HepG2 (cell line): ENCODE results near the gene DHX57. TPM values are rescaled to one million over a fixed set of nuclear protein-coding genes. Genes with fewer than 3 reads are reported as not detected.

Source experiments
- FOXC1 ChIP-seq: sonication (generic); formaldehyde crosslinking; IDR thresholded peaks from 2 replicates; pipeline ENCODE4 v1.8.0; 2022; ENCODE audit warnings: mild to moderate bottlenecking, missing genetic modification reagents, borderline replicate concordance
- MXI1 ChIP-seq: IDR thresholded peaks from 3 replicates; pipeline ENCODE4 v1.6.1; 2012; ENCODE audit warnings: low read depth, low read length, inconsistent platforms, borderline replicate concordance
- SP2 ChIP-seq: sonication (generic); formaldehyde crosslinking; IDR thresholded peaks from 2 replicates; pipeline ENCODE4 v1.5.1; 2020; ENCODE audit warnings: mild to moderate bottlenecking, missing genetic modification reagents
- SRY ChIP-seq: sonication (generic); formaldehyde crosslinking; IDR thresholded peaks from 2 replicates; pipeline ENCODE4 v1.8.0; 2022; ENCODE audit warnings: mild to moderate bottlenecking, missing genetic modification reagents
- TGIF2 ChIP-seq: IDR thresholded peaks from 2 replicates; pipeline ENCODE4 v1.6.1; 2016; ENCODE audit warnings: control low read depth, missing compliant biosample characterization
- WIZ ChIP-seq: sonication (generic); formaldehyde crosslinking; IDR thresholded peaks from 2 replicates; pipeline ENCODE4 v1.5.1; 2020; ENCODE audit warnings: mild to moderate bottlenecking, missing genetic modification reagents
- ZNF430 ChIP-seq: sonication (generic); formaldehyde crosslinking; IDR thresholded peaks from 2 replicates; pipeline ENCODE4 v1.9.0; 2021; ENCODE audit warnings: mild to moderate bottlenecking, missing genetic modification reagents
- ZNF441 ChIP-seq: sonication (generic); formaldehyde crosslinking; IDR thresholded peaks from 2 replicates; pipeline ENCODE4 v1.7.0; 2021; ENCODE audit warnings: missing genetic modification reagents, borderline replicate concordance
- ZNF547 ChIP-seq: sonication (generic); formaldehyde crosslinking; IDR thresholded peaks from 2 replicates; pipeline ENCODE4 v1.5.1; 2020; ENCODE audit warnings: mild to moderate bottlenecking, missing genetic modification reagents
- ZSCAN22 ChIP-seq: sonication (generic); formaldehyde crosslinking; IDR thresholded peaks from 2 replicates; pipeline ENCODE4 v1.4.0; 2020; ENCODE audit warnings: mild to moderate bottlenecking, missing genetic modification reagents
- polyA plus RNA-seq, 8 experiments: library from polyadenylated mRNA; depleted of rRNA in 3 of 8; stranded (reverse) in 7 of 8; unstranded in 1 of 8; fragments of >200 nt; fragmentation: Illumina TruSeq in 4 of 8; extraction: Trizol in 4 of 8; gene quantifications; 2 replicates each; pipeline versions ENCODE4 v1.2.1 to v1.2.3, GENCODE V29; 2011 to 2016; ENCODE audit warnings: low read depth in 4 of 8, missing spikeins in 1 of 8, mixed read lengths in 1 of 8; ENCODE audit not compliant: insufficient read depth in 1 of 8
- total RNA-seq, 5 experiments: library from RNA; depleted of rRNA; stranded (reverse); fragments of >200 nt; fragmentation: Illumina TruSeq; extraction: Trizol; gene quantifications; 2 replicates each; pipeline ENCODE4 v1.2.3, GENCODE V29; 2016; ENCODE audit warnings: low read depth in 1 of 5
- TF ChIP-seq, protein P1 (sequence below): sonication (generic); formaldehyde crosslinking; IDR thresholded peaks from 2 replicates; pipeline ENCODE4 v1.5.0; 2020; ENCODE audit warnings: mild to moderate bottlenecking, missing genetic modification reagents, moderate library complexity
- TF ChIP-seq, protein P2 (sequence below): IDR thresholded peaks from 2 replicates; pipeline ENCODE4 v1.6.1; 2016; ENCODE audit warnings: missing genetic modification reagents, missing compliant biosample characterization
- TF ChIP-seq, protein P3 (sequence below): sonication (generic); formaldehyde crosslinking; IDR thresholded peaks from 2 replicates; pipeline ENCODE4 v1.4.0; 2020; ENCODE audit warnings: missing genetic modification reagents, borderline replicate concordance
- TF ChIP-seq, protein P4 (sequence below): sonication (generic); formaldehyde crosslinking; IDR thresholded peaks from 2 replicates; pipeline ENCODE4 v1.4.0; 2020; ENCODE audit warnings: missing genetic modification reagents
- TF ChIP-seq, protein P5 (sequence below): sonication (generic); formaldehyde crosslinking; IDR thresholded peaks from 2 replicates; pipeline ENCODE4 v1.4.0; 2020; ENCODE audit warnings: missing genetic modification reagents

DHX57 gene
- total and polyA plus RNA-seq, 2 of the 13 experiments (the other 11 are each of a cell fraction or from before 2014, with no cell fraction given): 9.2 to 24.2 TPM

DNA sequence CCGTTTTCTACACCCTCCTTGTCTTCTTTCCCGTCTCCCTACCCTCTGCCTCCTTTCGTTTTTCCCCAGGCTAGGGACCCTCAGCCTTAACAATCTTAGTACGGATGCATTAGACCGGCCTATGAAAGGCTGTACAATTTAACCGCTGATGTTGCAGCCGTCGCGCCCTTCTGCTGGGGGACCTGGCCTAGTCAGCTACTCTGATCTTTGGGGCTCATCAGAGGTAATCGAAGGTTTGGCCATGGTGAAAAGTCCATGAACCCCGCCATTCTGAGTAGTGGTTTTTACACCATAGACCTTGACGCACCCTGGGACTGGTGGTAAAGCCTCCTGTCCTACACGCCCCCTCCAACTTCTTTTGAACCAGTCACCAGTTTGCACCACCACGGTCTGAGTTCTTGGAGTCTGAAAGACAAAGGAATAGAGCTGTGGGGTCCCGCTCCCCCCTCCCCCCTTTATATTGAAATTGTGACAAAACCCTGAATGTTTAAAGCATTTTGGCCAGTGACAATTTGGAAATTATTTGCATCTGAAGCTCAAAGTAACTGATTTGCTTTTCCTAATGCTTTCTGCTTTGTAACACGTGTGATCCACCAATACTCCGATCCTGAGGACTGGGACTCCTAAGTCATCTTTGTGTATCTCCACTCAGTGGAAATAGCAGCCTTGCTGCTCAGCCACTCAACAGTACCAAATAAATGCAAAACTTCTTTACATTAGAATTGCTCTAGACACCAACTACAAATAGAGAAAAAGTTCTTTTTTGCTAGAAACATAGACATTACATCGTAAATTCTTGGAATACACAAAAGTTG, 123.9 kb downstream of the DHX57 start (continued):
- TF ChIP-seq, protein P1, sequence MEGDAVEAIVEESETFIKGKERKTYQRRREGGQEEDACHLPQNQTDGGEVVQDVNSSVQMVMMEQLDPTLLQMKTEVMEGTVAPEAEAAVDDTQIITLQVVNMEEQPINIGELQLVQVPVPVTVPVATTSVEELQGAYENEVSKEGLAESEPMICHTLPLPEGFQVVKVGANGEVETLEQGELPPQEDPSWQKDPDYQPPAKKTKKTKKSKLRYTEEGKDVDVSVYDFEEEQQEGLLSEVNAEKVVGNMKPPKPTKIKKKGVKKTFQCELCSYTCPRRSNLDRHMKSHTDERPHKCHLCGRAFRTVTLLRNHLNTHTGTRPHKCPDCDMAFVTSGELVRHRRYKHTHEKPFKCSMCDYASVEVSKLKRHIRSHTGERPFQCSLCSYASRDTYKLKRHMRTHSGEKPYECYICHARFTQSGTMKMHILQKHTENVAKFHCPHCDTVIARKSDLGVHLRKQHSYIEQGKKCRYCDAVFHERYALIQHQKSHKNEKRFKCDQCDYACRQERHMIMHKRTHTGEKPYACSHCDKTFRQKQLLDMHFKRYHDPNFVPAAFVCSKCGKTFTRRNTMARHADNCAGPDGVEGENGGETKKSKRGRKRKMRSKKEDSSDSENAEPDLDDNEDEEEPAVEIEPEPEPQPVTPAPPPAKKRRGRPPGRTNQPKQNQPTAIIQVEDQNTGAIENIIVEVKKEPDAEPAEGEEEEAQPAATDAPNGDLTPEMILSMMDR (CRISPR knock-in tag): no peak
- TF ChIP-seq, protein P2, sequence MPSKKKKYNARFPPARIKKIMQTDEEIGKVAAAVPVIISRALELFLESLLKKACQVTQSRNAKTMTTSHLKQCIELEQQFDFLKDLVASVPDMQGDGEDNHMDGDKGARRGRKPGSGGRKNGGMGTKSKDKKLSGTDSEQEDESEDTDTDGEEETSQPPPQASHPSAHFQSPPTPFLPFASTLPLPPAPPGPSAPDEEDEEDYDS (CRISPR knock-in tag): no peak
- no peak for TF ChIP-seq MXI1
- TF ChIP-seq, protein P3, sequence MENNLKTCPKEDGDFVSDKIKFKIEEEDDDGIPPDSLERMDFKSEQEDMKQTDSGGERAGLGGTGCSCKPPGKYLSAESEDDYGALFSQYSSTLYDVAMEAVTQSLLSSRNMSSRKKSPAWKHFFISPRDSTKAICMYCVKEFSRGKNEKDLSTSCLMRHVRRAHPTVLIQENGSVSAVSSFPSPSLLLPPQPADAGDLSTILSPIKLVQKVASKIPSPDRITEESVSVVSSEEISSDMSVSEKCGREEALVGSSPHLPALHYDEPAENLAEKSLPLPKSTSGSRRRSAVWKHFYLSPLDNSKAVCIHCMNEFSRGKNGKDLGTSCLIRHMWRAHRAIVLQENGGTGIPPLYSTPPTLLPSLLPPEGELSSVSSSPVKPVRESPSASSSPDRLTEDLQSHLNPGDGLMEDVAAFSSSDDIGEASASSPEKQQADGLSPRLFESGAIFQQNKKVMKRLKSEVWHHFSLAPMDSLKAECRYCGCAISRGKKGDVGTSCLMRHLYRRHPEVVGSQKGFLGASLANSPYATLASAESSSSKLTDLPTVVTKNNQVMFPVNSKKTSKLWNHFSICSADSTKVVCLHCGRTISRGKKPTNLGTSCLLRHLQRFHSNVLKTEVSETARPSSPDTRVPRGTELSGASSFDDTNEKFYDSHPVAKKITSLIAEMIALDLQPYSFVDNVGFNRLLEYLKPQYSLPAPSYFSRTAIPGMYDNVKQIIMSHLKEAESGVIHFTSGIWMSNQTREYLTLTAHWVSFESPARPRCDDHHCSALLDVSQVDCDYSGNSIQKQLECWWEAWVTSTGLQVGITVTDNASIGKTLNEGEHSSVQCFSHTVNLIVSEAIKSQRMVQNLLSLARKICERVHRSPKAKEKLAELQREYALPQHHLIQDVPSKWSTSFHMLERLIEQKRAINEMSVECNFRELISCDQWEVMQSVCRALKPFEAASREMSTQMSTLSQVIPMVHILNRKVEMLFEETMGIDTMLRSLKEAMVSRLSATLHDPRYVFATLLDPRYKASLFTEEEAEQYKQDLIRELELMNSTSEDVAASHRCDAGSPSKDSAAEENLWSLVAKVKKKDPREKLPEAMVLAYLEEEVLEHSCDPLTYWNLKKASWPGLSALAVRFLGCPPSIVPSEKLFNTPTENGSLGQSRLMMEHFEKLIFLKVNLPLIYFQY (CRISPR knock-in tag): no peak
- TF ChIP-seq, protein P4, sequence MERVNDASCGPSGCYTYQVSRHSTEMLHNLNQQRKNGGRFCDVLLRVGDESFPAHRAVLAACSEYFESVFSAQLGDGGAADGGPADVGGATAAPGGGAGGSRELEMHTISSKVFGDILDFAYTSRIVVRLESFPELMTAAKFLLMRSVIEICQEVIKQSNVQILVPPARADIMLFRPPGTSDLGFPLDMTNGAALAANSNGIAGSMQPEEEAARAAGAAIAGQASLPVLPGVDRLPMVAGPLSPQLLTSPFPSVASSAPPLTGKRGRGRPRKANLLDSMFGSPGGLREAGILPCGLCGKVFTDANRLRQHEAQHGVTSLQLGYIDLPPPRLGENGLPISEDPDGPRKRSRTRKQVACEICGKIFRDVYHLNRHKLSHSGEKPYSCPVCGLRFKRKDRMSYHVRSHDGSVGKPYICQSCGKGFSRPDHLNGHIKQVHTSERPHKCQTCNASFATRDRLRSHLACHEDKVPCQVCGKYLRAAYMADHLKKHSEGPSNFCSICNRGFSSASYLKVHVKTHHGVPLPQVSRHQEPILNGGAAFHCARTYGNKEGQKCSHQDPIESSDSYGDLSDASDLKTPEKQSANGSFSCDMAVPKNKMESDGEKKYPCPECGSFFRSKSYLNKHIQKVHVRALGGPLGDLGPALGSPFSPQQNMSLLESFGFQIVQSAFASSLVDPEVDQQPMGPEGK (CRISPR knock-in tag): no peak
- TF ChIP-seq, protein P5, sequence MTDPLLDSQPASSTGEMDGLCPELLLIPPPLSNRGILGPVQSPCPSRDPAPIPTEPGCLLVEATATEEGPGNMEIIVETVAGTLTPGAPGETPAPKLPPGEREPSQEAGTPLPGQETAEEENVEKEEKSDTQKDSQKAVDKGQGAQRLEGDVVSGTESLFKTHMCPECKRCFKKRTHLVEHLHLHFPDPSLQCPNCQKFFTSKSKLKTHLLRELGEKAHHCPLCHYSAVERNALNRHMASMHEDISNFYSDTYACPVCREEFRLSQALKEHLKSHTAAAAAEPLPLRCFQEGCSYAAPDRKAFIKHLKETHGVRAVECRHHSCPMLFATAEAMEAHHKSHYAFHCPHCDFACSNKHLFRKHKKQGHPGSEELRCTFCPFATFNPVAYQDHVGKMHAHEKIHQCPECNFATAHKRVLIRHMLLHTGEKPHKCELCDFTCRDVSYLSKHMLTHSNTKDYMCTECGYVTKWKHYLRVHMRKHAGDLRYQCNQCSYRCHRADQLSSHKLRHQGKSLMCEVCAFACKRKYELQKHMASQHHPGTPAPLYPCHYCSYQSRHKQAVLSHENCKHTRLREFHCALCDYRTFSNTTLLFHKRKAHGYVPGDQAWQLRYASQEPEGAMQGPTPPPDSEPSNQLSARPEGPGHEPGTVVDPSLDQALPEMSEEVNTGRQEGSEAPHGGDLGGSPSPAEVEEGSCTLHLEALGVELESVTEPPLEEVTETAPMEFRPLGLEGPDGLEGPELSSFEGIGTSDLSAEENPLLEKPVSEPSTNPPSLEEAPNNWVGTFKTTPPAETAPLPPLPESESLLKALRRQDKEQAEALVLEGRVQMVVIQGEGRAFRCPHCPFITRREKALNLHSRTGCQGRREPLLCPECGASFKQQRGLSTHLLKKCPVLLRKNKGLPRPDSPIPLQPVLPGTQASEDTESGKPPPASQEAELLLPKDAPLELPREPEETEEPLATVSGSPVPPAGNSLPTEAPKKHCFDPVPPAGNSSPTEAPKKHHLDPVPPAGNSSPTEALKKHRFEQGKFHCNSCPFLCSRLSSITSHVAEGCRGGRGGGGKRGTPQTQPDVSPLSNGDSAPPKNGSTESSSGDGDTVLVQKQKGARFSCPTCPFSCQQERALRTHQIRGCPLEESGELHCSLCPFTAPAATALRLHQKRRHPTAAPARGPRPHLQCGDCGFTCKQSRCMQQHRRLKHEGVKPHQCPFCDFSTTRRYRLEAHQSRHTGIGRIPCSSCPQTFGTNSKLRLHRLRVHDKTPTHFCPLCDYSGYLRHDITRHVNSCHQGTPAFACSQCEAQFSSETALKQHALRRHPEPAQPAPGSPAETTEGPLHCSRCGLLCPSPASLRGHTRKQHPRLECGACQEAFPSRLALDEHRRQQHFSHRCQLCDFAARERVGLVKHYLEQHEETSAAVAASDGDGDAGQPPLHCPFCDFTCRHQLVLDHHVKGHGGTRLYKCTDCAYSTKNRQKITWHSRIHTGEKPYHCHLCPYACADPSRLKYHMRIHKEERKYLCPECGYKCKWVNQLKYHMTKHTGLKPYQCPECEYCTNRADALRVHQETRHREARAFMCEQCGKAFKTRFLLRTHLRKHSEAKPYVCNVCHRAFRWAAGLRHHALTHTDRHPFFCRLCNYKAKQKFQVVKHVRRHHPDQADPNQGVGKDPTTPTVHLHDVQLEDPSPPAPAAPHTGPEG (CRISPR knock-in tag): no peak
- TF ChIP-seq SP2 (CRISPR knock-in tag): no peak
- TF ChIP-seq ZNF430 (CRISPR knock-in tag): peak; percentile 4; the same call in 1 of the 2 replicates
- TF ChIP-seq ZNF441: no peak; the same call in 1 of the 2 replicates
- no peak for TF ChIP-seq TGIF2
- no peak for TF ChIP-seq FOXC1 (CRISPR knock-in tag)
- no peak; the same call in 1 of the 2 replicates for TF ChIP-seq SRY (CRISPR knock-in tag)
- TF ChIP-seq ZSCAN22 (CRISPR knock-in tag): no peak
- no peak for TF ChIP-seq ZNF547 (CRISPR knock-in tag)
- no peak for TF ChIP-seq WIZ
